Measurements from ENCODE around the gene CFB.

- TF ChIP-seq CTCF (optimal IDR thresholded peaks at IDR 0.05 in 1 of 3, IDR thresholded peaks at IDR 0.05 in 1 of 3, conservative IDR thresholded peaks at IDR 0.05 in 1 of 3; ENCODE audit: extremely low read depth in 1 of 3, insufficient read depth in 2 of 3, low read length in 3 of 3) (no peak), EZH2 (IDR thresholded peaks at IDR 0.05; ENCODE audit: low read length) (no peak)
Observed at GRCh38 chr6:31958741-31959739, 13.1 kb downstream of the CFB start, which contains the start of the genes NELFE and SKIC2.
